IPS DF 6.9 (cell line): Measurements from ENCODE around the gene TOMM34.
A peak's percentile ranks its signal among the peaks of the same experiment; 100 is the strongest.

Experiments used
- DNase-seq: peaks from one replicate; pipeline ENCODE4 v3.0.0-alpha.2; 2013; ENCODE audit warnings: low read depth, low spot score
- H3K27ac ChIP-seq: one replicate; pipeline ENCODE4 v1.5.1; 2013; ENCODE audit warnings: low read length, control low read depth
- H3K27me3 ChIP-seq: 2 replicates; pipeline ENCODE4 v1.6.1; 2013; ENCODE audit warnings: mild to moderate bottlenecking, low read length; ENCODE audit not compliant: control insufficient read depth, insufficient read depth
- H3K36me3 ChIP-seq: 2 replicates; pipeline ENCODE4 v1.6.1; 2013; ENCODE audit warnings: low read length; ENCODE audit not compliant: control insufficient read depth, insufficient read depth
- H3K4me1 ChIP-seq: 2 replicates; pipeline ENCODE4 v1.6.1; 2013; ENCODE audit warnings: low read length; ENCODE audit not compliant: control insufficient read depth, insufficient read depth
- H3K4me3 ChIP-seq: 2 replicates; pipeline ENCODE4 v1.5.1; 2013; ENCODE audit warnings: mild to moderate bottlenecking, low read length
- H3K9me3 ChIP-seq: 2 replicates; pipeline ENCODE4 v1.6.1; 2013; ENCODE audit warnings: low read length, inconsistent platforms; ENCODE audit not compliant: control insufficient read depth, insufficient read depth
- WGBS: extraction: QIAGEN DNeasy Blood & Tissue Kit; methylation state at CpG from one replicate; pipeline ENCODE4 v1.1.7; 2013; ENCODE audit warnings: mixed read lengths, missing lambda C conversion rate; ENCODE audit not compliant: insufficient read length, insufficient coverage; 5-methylcytosine and 5-hydroxymethylcytosine counted together

Gene TOMM34

GRCh38 chr20:44979090-44979621 is 19.0 kb upstream of the TOMM34 start:
- Histone ChIP-seq H3K4me3 (no peak overlapping the region), H3K27me3 (no peaks in the 10 kb centered on the region), H3K4me1 (no peaks in the 10 kb centered on the region), H3K9me3 (no peaks in the 10 kb centered on the region), H3K27ac (no peak overlapping the region), H3K36me3 (no peaks in the 10 kb centered on the region; the same call in 1 of the 2 replicates)
- no peak for DNase-seq
- WGBS: no CpG with 5 or more reads among the region's 2 CpGs

DNA sequence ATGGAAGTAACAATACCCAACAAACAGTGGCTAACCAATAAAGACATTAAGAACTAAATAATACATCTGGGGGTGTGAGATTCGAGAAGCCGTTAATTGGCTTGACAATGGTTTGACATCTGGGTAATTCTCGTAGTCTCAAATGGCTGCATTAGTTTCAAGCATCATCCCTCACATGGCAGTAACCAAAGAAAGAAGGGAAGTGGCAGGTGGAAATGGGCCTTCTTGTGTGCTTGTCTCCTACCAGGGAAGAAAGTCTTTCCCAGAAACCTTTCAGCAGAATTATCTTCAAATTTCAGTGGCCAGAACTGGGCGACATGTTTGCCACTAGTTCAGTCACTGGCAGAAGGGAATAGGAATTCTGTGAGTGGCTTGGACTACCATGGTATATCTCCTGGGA is 16.5 kb upstream of the TOMM34 start:
- DNase-seq: no peak
- Histone ChIP-seq H3K9me3 (no peaks in the 10 kb centered on the region), H3K4me3 (no peak overlapping the region), H3K27ac (no peak overlapping the region), H3K27me3 (no peaks in the 10 kb centered on the region), H3K4me1 (no peaks in the 10 kb centered on the region), H3K36me3 (peaks cover 2% of the 10 kb centered on the region; the same call in 1 of the 2 replicates)
- no CpG with 5 or more reads among the region's 4 CpGs for WGBS

GRCh38 chr20:44973053-44973452 is 12.9 kb upstream of the TOMM34 start:
- DNase-seq: no peak
- Histone ChIP-seq H3K36me3 (peaks cover 2% of the 10 kb centered on the region; the same call in 1 of the 2 replicates), H3K27ac (no peak overlapping the region), H3K27me3 (no peaks in the 10 kb centered on the region), H3K4me3 (no peak overlapping the region), H3K4me1 (no peaks in the 10 kb centered on the region), H3K9me3 (no peaks in the 10 kb centered on the region)
- no CpG with 5 or more reads among the region's 2 CpGs for WGBS

DNA sequence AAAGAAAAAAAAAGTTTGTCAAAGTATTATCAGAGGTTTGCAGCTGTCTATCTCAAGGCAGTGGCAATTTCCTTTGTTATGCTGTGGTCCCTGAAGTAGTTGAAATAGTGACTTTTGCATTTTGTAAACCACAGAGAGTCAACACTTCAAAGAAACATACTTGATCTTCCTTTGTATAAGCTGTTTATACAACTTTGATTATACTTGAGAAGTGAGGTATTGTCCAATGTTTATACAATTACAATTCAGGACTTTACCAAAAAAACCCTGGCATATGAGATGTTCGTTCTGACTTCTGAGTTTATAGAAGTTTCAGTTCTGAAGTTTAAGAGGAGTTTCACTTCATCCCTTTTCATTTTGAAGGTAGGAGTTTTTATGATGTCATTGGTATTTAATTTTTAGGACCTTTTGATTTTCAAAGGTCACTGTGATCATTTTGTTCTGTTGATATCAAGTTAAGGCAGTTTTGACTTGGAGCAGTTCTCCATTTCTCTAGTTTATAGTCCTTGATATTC is 10.1 kb upstream of the TOMM34 start:
- Histone ChIP-seq H3K9me3 (no peaks in the 10 kb centered on the region), H3K27me3 (no peaks in the 10 kb centered on the region), H3K4me3 (no peak overlapping the region), H3K27ac (no peak overlapping the region), H3K4me1 (0 out of 2 replicates have a peak, but pooled peaks cover 1% of the 10 kb centered on the region), H3K36me3 (peaks cover 2% of the 10 kb centered on the region; the same call in 1 of the 2 replicates)
- DNase-seq: no peak
- WGBS: no CpG with 5 or more reads among the region's 1 CpG

DNA sequence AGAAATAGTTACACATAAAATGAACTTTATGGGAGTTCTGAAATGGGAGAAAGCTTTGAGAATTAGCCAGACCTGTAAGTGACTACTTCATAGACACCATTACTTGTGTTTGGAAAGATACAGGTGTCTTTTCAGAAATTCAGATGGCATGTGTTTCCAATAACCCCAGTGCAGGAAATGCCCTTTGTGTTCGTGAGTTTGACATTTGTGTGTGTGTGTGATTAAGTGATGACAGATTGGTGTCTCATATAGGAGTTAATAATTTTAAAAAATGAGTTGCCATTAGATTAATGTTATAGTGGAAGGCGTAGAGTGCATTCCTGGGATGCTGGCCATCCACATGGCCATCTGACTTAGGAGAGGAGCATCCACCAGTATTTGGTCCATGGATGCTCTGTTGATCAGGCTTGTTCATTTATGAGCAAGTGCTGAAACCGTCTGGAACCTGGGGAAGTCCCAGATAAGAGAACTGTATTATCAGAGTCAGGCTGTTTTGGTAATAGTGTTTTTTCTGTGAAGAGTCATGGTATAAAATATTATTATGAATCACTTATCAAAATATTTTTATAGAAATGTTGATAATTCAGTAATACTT is 9.2 kb upstream of the TOMM34 start:
- Histone ChIP-seq H3K9me3 (no peaks in the 10 kb centered on the region), H3K27ac (no peak overlapping the region), H3K36me3 (peaks cover 2% of the 10 kb centered on the region; the same call in 1 of the 2 replicates), H3K27me3 (no peaks in the 10 kb centered on the region), H3K4me3 (no peak overlapping the region), H3K4me1 (0 out of 2 replicates have a peak, but pooled peaks cover 1% of the 10 kb centered on the region)
- no CpG with 5 or more reads among the region's 3 CpGs for whole genome bisulfite sequencing
- no peak for DNase-seq

DNA sequence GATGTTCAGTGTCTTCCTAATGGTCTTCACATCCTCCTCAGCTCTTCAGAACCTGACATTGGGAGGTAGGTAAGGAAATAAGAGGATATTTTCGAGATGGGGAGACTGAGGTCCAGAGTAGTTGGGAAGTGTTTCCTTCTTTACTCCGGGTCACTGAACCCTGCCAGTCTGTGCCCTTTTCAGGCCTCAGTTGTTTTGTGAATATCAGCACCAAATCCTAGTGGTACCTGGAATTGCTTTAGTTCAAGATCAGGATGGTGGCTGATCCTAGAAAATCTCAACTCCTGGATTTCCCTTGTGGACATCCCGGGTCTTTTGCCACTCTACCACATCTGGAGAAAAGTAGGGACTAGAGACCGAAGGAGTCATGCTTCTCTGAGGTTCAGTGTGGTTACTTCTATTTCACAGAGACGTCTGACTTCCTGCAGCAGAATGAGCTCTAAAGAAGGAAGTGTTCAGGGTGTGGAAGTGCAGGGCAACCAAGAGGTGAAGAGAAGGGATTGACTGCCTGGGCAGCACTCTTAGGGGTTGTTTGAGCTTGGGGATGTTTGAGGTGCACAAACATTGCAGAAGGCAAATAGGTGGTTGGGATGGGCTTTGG is 7.1 kb upstream of the TOMM34 start:
- Histone ChIP-seq H3K4me3 (peak overlapping the region; percentile 80; the same call in 1 of the 2 replicates), H3K4me1 (0 out of 2 replicates have a peak, but pooled peaks cover 1% of the 10 kb centered on the region), H3K36me3 (no peaks in the 10 kb centered on the region), H3K27me3 (no peaks in the 10 kb centered on the region), H3K9me3 (no peaks in the 10 kb centered on the region), H3K27ac (no peak overlapping the region)
- DNase-seq: no peak
- WGBS: no CpG with 5 or more reads among the region's 5 CpGs

DNA sequence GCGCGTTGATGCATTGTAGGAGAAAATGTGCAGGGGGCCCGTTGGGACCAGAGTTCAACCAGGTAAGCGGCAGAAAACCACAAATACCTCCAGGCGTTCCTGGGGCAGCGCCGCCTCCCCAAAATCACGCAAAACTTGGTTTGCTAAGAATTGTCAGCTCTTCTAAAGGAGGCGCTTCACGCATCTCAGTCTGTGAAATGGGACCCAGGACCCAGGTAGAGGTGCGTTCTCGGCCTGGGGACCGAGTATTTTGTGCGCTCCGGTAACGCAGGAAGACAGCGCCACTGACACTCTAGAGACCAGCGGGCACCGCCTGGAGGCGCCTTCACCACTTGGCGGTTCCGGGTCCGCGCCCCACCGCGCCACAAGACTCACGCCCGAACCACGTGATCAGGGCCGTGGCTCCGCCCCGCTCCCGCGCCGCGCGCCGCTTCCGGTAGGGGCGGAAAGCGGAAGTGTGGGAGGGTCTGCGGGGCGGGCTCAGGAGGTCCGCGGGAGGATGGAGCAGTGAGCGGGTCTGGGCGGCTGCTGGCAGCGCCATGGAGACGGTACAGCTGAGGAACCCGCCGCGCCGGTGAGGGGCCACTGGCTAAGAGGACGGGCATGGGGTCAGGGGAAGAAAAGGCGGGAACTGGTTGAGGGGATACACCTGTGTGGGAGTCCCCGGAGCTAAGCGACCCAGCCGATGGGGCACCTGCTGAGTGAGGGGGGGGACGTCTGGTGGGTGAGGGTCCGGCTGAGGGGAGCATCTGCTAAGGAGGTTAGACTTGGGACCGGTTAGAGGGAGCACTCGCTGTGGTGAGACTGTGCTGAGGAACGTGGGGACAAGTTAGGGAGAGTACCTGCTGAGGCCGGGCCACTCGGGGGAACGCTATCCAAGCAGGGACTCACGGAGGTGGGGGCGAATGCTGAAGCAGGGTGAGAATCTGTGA is 6.1 kb upstream of the TOMM34 start, which contains the start of gene STK4:
TSS of gene STK4 (plus strand) at position 483 of the 932 bp plus-strand sequence. CDS start at position 540, 57 bp downstream.
- Histone ChIP-seq H3K4me3 (peak within 1 kb of the TSS; percentile 80), H3K27me3 (no peaks in the 10 kb centered on the region), H3K4me1 (0 out of 2 replicates have a peak, but pooled peaks cover 1% of the 10 kb centered on the region), H3K27ac (no peak within 1 kb of the TSS), H3K9me3 (no peaks in the 10 kb centered on the region), H3K36me3 (no peaks in the 10 kb centered on the region)
- no CpG with 5 or more reads among the region's 68 CpGs for WGBS
- peak; percentile 79 for DNase-seq

- Histone ChIP-seq H3K27ac (no peak overlapping the region), H3K9me3 (no peaks in the 10 kb centered on the region), H3K36me3 (no peaks in the 10 kb centered on the region), H3K4me1 (0 out of 2 replicates have a peak, but pooled peaks cover 1% of the 10 kb centered on the region), H3K4me3 (peak overlapping the region; percentile 80; the same call in 1 of the 2 replicates), H3K27me3 (no peaks in the 10 kb centered on the region)
- no peak for DNase-seq
- no CpG with 5 or more reads among the region's 5 CpGs for WGBS
These were observed 5.4 kb upstream of the TOMM34 start for GRCh38 chr20:44965651-44966029.

DNA sequence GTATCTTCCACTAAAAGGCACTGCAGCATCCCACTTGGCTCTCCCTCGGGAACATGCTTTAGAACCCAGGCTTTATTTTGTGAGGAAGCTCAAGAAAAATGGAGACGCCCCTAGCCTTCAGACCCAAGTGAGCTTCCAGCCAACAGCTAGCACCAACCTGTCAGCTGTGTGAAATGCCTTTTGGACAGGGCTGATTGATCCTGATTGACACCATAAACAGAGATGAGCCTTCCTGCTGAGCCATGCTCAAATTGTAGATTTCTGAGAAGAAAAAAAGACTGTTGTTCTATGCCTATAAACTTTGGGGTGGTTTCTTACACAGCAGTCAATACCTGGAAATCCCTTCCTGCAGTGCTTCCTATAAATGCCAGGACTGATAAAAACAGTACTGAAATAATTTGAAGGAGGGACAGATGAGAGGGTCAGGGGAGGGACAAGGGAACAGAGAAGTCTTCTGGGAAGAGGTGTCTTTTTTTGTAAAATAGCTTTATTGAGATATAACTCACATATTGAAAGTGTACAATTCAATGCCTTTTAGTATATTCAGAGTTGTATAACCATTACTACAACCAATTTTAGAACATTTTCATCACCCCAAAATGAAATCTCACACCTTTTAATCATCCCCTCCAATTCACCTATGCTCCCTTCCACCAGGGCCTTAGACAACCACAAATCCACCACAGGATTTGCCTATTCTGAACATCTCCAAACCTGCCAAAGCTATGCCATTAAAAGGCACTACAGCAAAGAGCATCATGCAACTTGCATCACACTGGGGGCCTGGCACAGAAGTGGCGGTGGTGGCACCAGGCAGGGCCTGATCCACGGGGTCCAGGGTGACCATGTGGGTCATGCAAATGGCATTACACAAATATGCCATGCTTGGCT is 3.4 kb upstream of the TOMM34 start:
- no peak for DNase-seq
- Histone ChIP-seq H3K4me1 (0 out of 2 replicates have a peak, but pooled peaks cover 1% of the 10 kb centered on the region), H3K27me3 (no peaks in the 10 kb centered on the region), H3K4me3 (no peak overlapping the region), H3K36me3 (no peaks in the 10 kb centered on the region), H3K27ac (no peak overlapping the region), H3K9me3 (no peaks in the 10 kb centered on the region)
- no CpG with 5 or more reads among the region's 4 CpGs for WGBS
